ENCODE results near the gene SLIT3.

Gene SLIT3

GRCh38 chr5:169079697-169080096, 221.2 kb downstream of the SLIT3 start:
- Histone ChIP-seq H3K4me2 (ENCODE audit: low read length) (no peak overlapping the region), H3K9me3 (ENCODE audit: insufficient read depth, low read length) (no peaks in the 10 kb centered on the region)

GRCh38 chr5:169074839-169075238, 226.1 kb downstream of the SLIT3 start:
- H3K4me1 ChIP-seq (ENCODE audit: low read length): no peaks in the 10 kb centered on the region
- H3K9ac ChIP-seq (ENCODE audit: low read length): no peak overlapping the region
- no peaks in the 10 kb centered on the region for H3K79me2 ChIP-seq (ENCODE audit: low read length)
- no peaks in the 10 kb centered on the region for H3K36me3 ChIP-seq (replicated peaks; ENCODE audit: low read depth, low read length)
- no peak overlapping the region for H3K27ac ChIP-seq (ENCODE audit: low read length)
- H4K20me1 ChIP-seq (ENCODE audit: insufficient read depth, low read length): no peaks in the 10 kb centered on the region
- H3K9me3 ChIP-seq (ENCODE audit: insufficient read depth, low read length): no peaks in the 10 kb centered on the region
- H2AFZ ChIP-seq (ENCODE audit: low read depth, low read length): no peak overlapping the region
- H3K4me3 ChIP-seq (ENCODE audit: low read length): no peak overlapping the region
- TF ChIP-seq CTCF (IDR thresholded peaks at IDR 0.05; ENCODE audit: low read depth, low read length) (no peak), EZH2phosphoT487 (IDR thresholded peaks at IDR 0.05; ENCODE audit: low read depth) (no peak)
- H3K27me3 ChIP-seq (ENCODE audit: low read depth, low read length): peaks cover 15% of the 10 kb centered on the region
- no peak overlapping the region for H3K4me2 ChIP-seq (ENCODE audit: low read length)

More at GRCh38 chr5:169079697-169080096, 221.2 kb downstream of the SLIT3 start:
- Histone ChIP-seq H4K20me1 (ENCODE audit: insufficient read depth, low read length) (no peaks in the 10 kb centered on the region), H3K27ac (ENCODE audit: low read length) (no peak overlapping the region), H3K4me3 (ENCODE audit: low read length) (no peak overlapping the region), H3K27me3 (ENCODE audit: low read depth, low read length) (peaks cover 19% of the 10 kb centered on the region; the same call in 1 of the 2 replicates), H2AFZ (ENCODE audit: low read depth, low read length) (no peak overlapping the region), H3K4me1 (ENCODE audit: low read length) (no peaks in the 10 kb centered on the region), H3K36me3 (replicated peaks; ENCODE audit: low read depth, low read length) (no peaks in the 10 kb centered on the region), H3K79me2 (ENCODE audit: low read length) (no peaks in the 10 kb centered on the region), H3K9ac (ENCODE audit: low read length) (no peak overlapping the region)
- TF ChIP-seq EZH2phosphoT487 (IDR thresholded peaks at IDR 0.05; ENCODE audit: low read depth) (no peak), CTCF (IDR thresholded peaks at IDR 0.05; ENCODE audit: low read depth, low read length) (no peak)

- H3K27me3 ChIP-seq (ENCODE audit: low read depth, low read length): peaks cover 25% of the 10 kb centered on the region
- no peak for TF ChIP-seq CTCF (IDR thresholded peaks at IDR 0.05; ENCODE audit: low read depth, low read length)
- no peak for TF ChIP-seq EZH2phosphoT487 (IDR thresholded peaks at IDR 0.05; ENCODE audit: low read depth)
- no peak overlapping the region for H3K4me3 ChIP-seq (ENCODE audit: low read length)
- H2AFZ ChIP-seq (ENCODE audit: low read depth, low read length): no peak overlapping the region
- no peak overlapping the region for H3K9ac ChIP-seq (ENCODE audit: low read length)
- no peaks in the 10 kb centered on the region for H3K4me1 ChIP-seq (ENCODE audit: low read length)
- no peaks in the 10 kb centered on the region for H3K36me3 ChIP-seq (replicated peaks; ENCODE audit: low read depth, low read length)
- H3K4me2 ChIP-seq (ENCODE audit: low read length): no peak overlapping the region
- H4K20me1 ChIP-seq (ENCODE audit: insufficient read depth, low read length): no peaks in the 10 kb centered on the region
- H3K27ac ChIP-seq (ENCODE audit: low read length): no peak overlapping the region
- no peaks in the 10 kb centered on the region for H3K79me2 ChIP-seq (ENCODE audit: low read length)
- no peaks in the 10 kb centered on the region for H3K9me3 ChIP-seq (ENCODE audit: insufficient read depth, low read length)
These were observed 228.7 kb downstream of the SLIT3 start for GRCh38 chr5:169072233-169072632.

GRCh38 chr5:169070413-169070812, 230.5 kb downstream of the SLIT3 start:
- H3K4me3 ChIP-seq (ENCODE audit: low read length): no peak overlapping the region
- H2AFZ ChIP-seq (ENCODE audit: low read depth, low read length): no peak overlapping the region

More at GRCh38 chr5:169070413-169070812, 230.5 kb downstream of the SLIT3 start:
- H3K79me2 ChIP-seq (ENCODE audit: low read length): no peaks in the 10 kb centered on the region
- peaks cover 25% of the 10 kb centered on the region for H3K27me3 ChIP-seq (ENCODE audit: low read depth, low read length)
- no peaks in the 10 kb centered on the region for H4K20me1 ChIP-seq (ENCODE audit: insufficient read depth, low read length)
- no peak overlapping the region for H3K27ac ChIP-seq (ENCODE audit: low read length)
- H3K9ac ChIP-seq (ENCODE audit: low read length): no peak overlapping the region
- H3K9me3 ChIP-seq (ENCODE audit: insufficient read depth, low read length): no peaks in the 10 kb centered on the region
- TF ChIP-seq EZH2phosphoT487 (IDR thresholded peaks at IDR 0.05; ENCODE audit: low read depth) (no peak), CTCF (IDR thresholded peaks at IDR 0.05; ENCODE audit: low read depth, low read length) (no peak)
- H3K4me1 ChIP-seq (ENCODE audit: low read length): no peaks in the 10 kb centered on the region
- no peak overlapping the region for H3K4me2 ChIP-seq (ENCODE audit: low read length)
- H3K36me3 ChIP-seq (replicated peaks; ENCODE audit: low read depth, low read length): no peaks in the 10 kb centered on the region
